HCT116 (cell line): ENCODE results near the gene RIOX2. TPM values are rescaled to one million over a fixed set of nuclear protein-coding genes. Genes with fewer than 3 reads are reported as not detected.

Experiments
- ATAC-seq: fragments of 200-7000 bp; cut with Tn5 transposase; 2 replicates; pipeline ENCODE4 v1.9.1; 2020; ENCODE audit warnings: mild to moderate bottlenecking, moderate library complexity
- BruUV-seq: library from RNA; stranded (reverse); fragments of 400-500 nt; replicated peaks from 2 replicates; lab custom pipeline; 2021; lab: Mats Ljungman, UMichigan
- CTCF ChIA-PET: fragments of 300-600 bp; sonication (Branson Sonifier 250); formaldehyde crosslinking; loops from one replicate; lab custom pipeline; 2021; ENCODE audit warnings: antibody characterized with exemption; lab: Charles Lee
- POLR2A ChIA-PET: fragments of 300-600, 350-600 bp; sonication (Branson Sonifier 250); formaldehyde crosslinking; loops from one replicate; lab custom pipeline; 2021; ENCODE audit warnings: antibody characterized with exemption; lab: Charles Lee
- RAD21 ChIA-PET, 2 experiments: fragments of 300-600 bp; sonication (Branson Sonifier 250); formaldehyde crosslinking; loops; one replicate each; lab custom pipeline; 2023; ENCODE audit warnings: low total read pairs in 2 of 2; ENCODE audit not compliant: uncharacterized antibody in 2 of 2, unreplicated experiment in 2 of 2, low non-redundant PET in 1 of 2; lab: Charles Lee
- DNase-seq: peaks from one replicate; pipeline ENCODE4 v3.0.0-alpha.2; 2010; ENCODE audit warnings: low read depth, low spot score
- H2AFZ ChIP-seq: fragments of 200-600 bp; shearing (Covaris generic), sonication (generic); 2 replicates; pipeline ENCODE4 v1.6.1; 2017; ENCODE audit warnings: low read depth, mixed run types, mixed read lengths, antibody characterized with exemption, low read length; ENCODE audit not compliant: poor library complexity, severe bottlenecking
- H3K27ac ChIP-seq: 2 replicates; pipeline ENCODE4 v1.5.1; 2012; ENCODE audit warnings: low read depth, low read length
- H3K27me3 ChIP-seq: fragments of 200-600 bp; sonication (generic); 2 replicates; pipeline ENCODE4 v1.6.1; 2016; ENCODE audit warnings: mixed run types, low read length, mixed read lengths; ENCODE audit not compliant: insufficient read depth
- H3K36me3 ChIP-seq, 2 experiments: fragments of 200-500 bp in 1 of 2; fragments of 200-600 bp in 1 of 2; sonication (Bioruptor generic) in 1 of 2; sonication (generic) in 1 of 2; 2 replicates each; pipeline versions ENCODE4 v1.5.1 to v1.6.1; 2014 to 2016; ENCODE audit warnings: low read length in 2 of 2, inconsistent platforms in 1 of 2, mixed read lengths in 1 of 2, mixed run types in 1 of 2; ENCODE audit not compliant: insufficient read depth in 2 of 2, control insufficient read depth in 1 of 2
- H3K4me1 ChIP-seq, 2 experiments: fragments of 200-600 bp in 1 of 2; sonication (generic) in 1 of 2; 2 replicates each; pipeline versions ENCODE4 v1.5.1 to v1.6.1; 2012 to 2017; ENCODE audit warnings: low read length in 2 of 2, inconsistent platforms in 1 of 2, mild to moderate bottlenecking in 1 of 2, mixed read lengths in 1 of 2, mixed run types in 1 of 2, moderate library complexity in 1 of 2; ENCODE audit not compliant: insufficient read depth in 2 of 2, control insufficient read depth in 1 of 2
- H3K4me2 ChIP-seq: fragments of 200-600 bp; sonication (generic); 2 replicates; pipeline ENCODE4 v1.6.1; 2017; ENCODE audit warnings: mixed run types, low read length, mixed read lengths
- H3K4me3 ChIP-seq, 2 experiments: fragments of 200-600 bp in 1 of 2; sonication (generic) in 1 of 2; replicated peaks in 1 of 2; 2 replicates each; pipeline ENCODE4 v1.5.1; 2011 to 2016; ENCODE audit warnings: low read length in 2 of 2, control low read depth in 1 of 2, low read depth in 1 of 2, mild to moderate bottlenecking in 1 of 2, mixed read lengths in 1 of 2, mixed run types in 1 of 2
- H3K79me2 ChIP-seq: fragments of 200-600 bp; sonication (generic); 2 replicates; pipeline ENCODE4 v1.6.1; 2017; ENCODE audit warnings: mild to moderate bottlenecking, mixed run types, low read length, moderate library complexity, mixed read lengths; ENCODE audit not compliant: insufficient read depth
- H3K9ac ChIP-seq: fragments of 200-600 bp; sonication (generic); 2 replicates; pipeline ENCODE4 v1.6.1; 2016; ENCODE audit warnings: low read length, mixed read lengths
- H3K9me2 ChIP-seq: fragments of 200-600 bp; sonication (generic), shearing (Covaris generic); 2 replicates; pipeline ENCODE4 v1.6.1; 2017; ENCODE audit warnings: mixed run types, mild to moderate bottlenecking, moderate library complexity; ENCODE audit not compliant: insufficient read depth
- H3K9me3 ChIP-seq, 2 experiments: fragments of 200-500 bp in 1 of 2; fragments of 200-600 bp in 1 of 2; sonication (Bioruptor generic) in 1 of 2; sonication (generic) in 1 of 2; 2 replicates each; pipeline ENCODE4 v1.6.1; 2014 to 2017; ENCODE audit warnings: low read length in 2 of 2, mixed read lengths in 2 of 2, inconsistent platforms in 1 of 2, low read depth in 1 of 2, mild to moderate bottlenecking in 1 of 2, mixed run types in 1 of 2, moderate library complexity in 1 of 2; ENCODE audit not compliant: control insufficient read depth in 1 of 2, insufficient read depth in 1 of 2
- H4K20me1 ChIP-seq: fragments of 200-600 bp; sonication (generic), shearing (Covaris generic); 2 replicates; pipeline ENCODE4 v1.6.1; 2017; ENCODE audit warnings: mixed run types, mild to moderate bottlenecking, moderate library complexity; ENCODE audit not compliant: insufficient read depth
- CBX3 ChIP-seq: IDR thresholded peaks from 2 replicates; pipeline ENCODE4 v1.6.1; 2012; ENCODE audit warnings: low read depth
- CEBPB ChIP-seq: IDR thresholded peaks from 2 replicates; pipeline ENCODE4 v1.6.1; 2012; ENCODE audit warnings: low read depth
- EGR1 ChIP-seq: IDR thresholded peaks from 2 replicates; pipeline ENCODE4 v1.6.1; 2012; ENCODE audit warnings: low read depth
- ELF1 ChIP-seq: IDR thresholded peaks from 2 replicates; pipeline ENCODE4 v1.6.1; 2012; ENCODE audit warnings: low read depth, borderline replicate concordance
- EZH2 ChIP-seq: fragments of 200-600 bp; sonication (generic); IDR thresholded peaks from 2 replicates; pipeline ENCODE4 v1.6.1; 2017; ENCODE audit warnings: antibody characterized with exemption, mixed run types
- EZH2phosphoT487 ChIP-seq: fragments of 200-600 bp; IDR thresholded peaks from 2 replicates; pipeline ENCODE4 v1.6.1; 2018; ENCODE audit warnings: antibody characterized with exemption, borderline replicate concordance
- POLR2A ChIP-seq: IDR thresholded peaks from 2 replicates; pipeline ENCODE4 v1.7.0; 2011; ENCODE audit warnings: borderline replicate concordance; ENCODE audit not compliant: insufficient read depth, insufficient read length; ENCODE audit errors: extremely low read depth
- RAD21 ChIP-seq: IDR thresholded peaks from 2 replicates; pipeline ENCODE4 v1.6.1; 2012; ENCODE audit warnings: low read depth, mild to moderate bottlenecking
- SRF ChIP-seq: IDR thresholded peaks from 2 replicates; pipeline ENCODE4 v1.6.1; 2012; ENCODE audit warnings: low read depth
- YY1 ChIP-seq: IDR thresholded peaks from 2 replicates; pipeline ENCODE4 v1.6.1; 2011; ENCODE audit warnings: low read length, low read depth, moderate library complexity, mild to moderate bottlenecking; ENCODE audit not compliant: insufficient replicate concordance; ENCODE audit errors: extremely low read depth
- ZFX ChIP-seq: fragments of 450-650 bp; IDR thresholded peaks from 2 replicates; pipeline ENCODE4 v1.6.1; 2017
- intact Hi-C: fragments of 100-400 bp; cut with micrococcal nuclease; formaldehyde crosslinking; loops from 2 replicates; pipeline ENCODE4 v1.10.0; 2022
- total RNA-seq: library from RNA; stranded (reverse); gene quantifications from one replicate; pipeline ENCODE4 v1.2.1, GENCODE V29; 2021; ENCODE audit not compliant: unreplicated experiment
- TF ChIP-seq, protein P1 (sequence below), 3 experiments: fragments of 200-600 bp in 1 of 3; sonication (generic) in 1 of 3; IDR thresholded peaks in 2 of 3; conservative IDR thresholded peaks in 1 of 3; 2 replicates each; pipeline ENCODE4 v1.5.1; 2012 to 2017; ENCODE audit warnings: low read depth in 2 of 3, low read length in 2 of 3, antibody characterized with exemption in 1 of 3, borderline replicate concordance in 1 of 3, control low read depth in 1 of 3, mild to moderate bottlenecking in 1 of 3, mixed read lengths in 1 of 3, mixed run types in 1 of 3, moderate library complexity in 1 of 3; ENCODE audit not compliant: insufficient read depth in 1 of 3
- TF ChIP-seq, protein P2 (sequence below): IDR thresholded peaks from 2 replicates; pipeline ENCODE4 v1.6.1; 2012; ENCODE audit warnings: low read depth
- TF ChIP-seq, protein P3 (sequence below): IDR thresholded peaks from 2 replicates; pipeline ENCODE4 v1.6.1; 2012

Gene RIOX2
- total RNA-seq, 1 experiment from 2014 or later, result 39.1 TPM

DNA sequence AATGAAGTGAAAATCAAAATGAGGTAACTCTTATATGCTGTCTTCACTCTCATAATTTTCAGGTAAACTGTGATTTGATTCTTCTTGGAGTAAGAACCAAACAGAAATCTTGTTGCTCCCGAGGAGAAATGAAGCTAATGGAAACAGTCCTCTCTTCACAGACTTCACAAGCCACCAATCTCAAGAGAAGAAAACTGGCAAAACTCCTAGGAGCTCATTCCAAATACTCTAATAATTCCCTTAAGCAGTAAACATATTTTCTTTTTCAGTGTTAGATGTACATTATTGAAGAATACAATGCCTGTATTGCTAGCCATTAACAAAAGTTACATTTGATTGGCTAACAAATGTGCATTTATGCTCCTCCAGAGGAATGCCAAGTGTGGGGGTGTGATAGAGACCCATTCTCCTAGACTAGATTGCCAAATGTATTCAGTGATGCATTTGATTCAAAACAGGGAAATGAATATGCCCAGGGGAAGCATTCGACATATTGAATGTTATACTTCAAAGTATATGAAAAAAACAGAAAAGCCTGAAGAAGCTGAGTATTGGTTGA is 11.8 kb upstream of the RIOX2 start:
- no peak overlapping the region for H3K27ac ChIP-seq
- H3K9me3 ChIP-seq, result no peaks in the 10 kb centered on the region
- TF ChIP-seq RAD21 (no peak), ELF1 (no peak), CEBPB (no peak), ZFX (no peak), EGR1 (no peak), YY1 (no peak), CBX3 (no peak), EZH2 (no peak), SRF (no peak), POLR2A (no peak), EZH2phosphoT487 (no peak)
- TF ChIP-seq, protein P1, sequence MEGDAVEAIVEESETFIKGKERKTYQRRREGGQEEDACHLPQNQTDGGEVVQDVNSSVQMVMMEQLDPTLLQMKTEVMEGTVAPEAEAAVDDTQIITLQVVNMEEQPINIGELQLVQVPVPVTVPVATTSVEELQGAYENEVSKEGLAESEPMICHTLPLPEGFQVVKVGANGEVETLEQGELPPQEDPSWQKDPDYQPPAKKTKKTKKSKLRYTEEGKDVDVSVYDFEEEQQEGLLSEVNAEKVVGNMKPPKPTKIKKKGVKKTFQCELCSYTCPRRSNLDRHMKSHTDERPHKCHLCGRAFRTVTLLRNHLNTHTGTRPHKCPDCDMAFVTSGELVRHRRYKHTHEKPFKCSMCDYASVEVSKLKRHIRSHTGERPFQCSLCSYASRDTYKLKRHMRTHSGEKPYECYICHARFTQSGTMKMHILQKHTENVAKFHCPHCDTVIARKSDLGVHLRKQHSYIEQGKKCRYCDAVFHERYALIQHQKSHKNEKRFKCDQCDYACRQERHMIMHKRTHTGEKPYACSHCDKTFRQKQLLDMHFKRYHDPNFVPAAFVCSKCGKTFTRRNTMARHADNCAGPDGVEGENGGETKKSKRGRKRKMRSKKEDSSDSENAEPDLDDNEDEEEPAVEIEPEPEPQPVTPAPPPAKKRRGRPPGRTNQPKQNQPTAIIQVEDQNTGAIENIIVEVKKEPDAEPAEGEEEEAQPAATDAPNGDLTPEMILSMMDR (IDR thresholded peaks at IDR 0.05 in 2 of 3, conservative IDR thresholded peaks at IDR 0.05 in 1 of 3; ENCODE audit: borderline replicate concordance in 1 of 3, insufficient read depth in 1 of 3, low read depth in 2 of 3, low read length in 2 of 3), result no peak
- TF ChIP-seq, protein P2, sequence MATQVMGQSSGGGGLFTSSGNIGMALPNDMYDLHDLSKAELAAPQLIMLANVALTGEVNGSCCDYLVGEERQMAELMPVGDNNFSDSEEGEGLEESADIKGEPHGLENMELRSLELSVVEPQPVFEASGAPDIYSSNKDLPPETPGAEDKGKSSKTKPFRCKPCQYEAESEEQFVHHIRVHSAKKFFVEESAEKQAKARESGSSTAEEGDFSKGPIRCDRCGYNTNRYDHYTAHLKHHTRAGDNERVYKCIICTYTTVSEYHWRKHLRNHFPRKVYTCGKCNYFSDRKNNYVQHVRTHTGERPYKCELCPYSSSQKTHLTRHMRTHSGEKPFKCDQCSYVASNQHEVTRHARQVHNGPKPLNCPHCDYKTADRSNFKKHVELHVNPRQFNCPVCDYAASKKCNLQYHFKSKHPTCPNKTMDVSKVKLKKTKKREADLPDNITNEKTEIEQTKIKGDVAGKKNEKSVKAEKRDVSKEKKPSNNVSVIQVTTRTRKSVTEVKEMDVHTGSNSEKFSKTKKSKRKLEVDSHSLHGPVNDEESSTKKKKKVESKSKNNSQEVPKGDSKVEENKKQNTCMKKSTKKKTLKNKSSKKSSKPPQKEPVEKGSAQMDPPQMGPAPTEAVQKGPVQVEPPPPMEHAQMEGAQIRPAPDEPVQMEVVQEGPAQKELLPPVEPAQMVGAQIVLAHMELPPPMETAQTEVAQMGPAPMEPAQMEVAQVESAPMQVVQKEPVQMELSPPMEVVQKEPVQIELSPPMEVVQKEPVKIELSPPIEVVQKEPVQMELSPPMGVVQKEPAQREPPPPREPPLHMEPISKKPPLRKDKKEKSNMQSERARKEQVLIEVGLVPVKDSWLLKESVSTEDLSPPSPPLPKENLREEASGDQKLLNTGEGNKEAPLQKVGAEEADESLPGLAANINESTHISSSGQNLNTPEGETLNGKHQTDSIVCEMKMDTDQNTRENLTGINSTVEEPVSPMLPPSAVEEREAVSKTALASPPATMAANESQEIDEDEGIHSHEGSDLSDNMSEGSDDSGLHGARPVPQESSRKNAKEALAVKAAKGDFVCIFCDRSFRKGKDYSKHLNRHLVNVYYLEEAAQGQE, result no peak
- TF ChIP-seq, protein P3, sequence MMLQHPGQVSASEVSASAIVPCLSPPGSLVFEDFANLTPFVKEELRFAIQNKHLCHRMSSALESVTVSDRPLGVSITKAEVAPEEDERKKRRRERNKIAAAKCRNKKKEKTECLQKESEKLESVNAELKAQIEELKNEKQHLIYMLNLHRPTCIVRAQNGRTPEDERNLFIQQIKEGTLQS, result no peak
- ATAC-seq (no peak), DNase-seq (no peak)
- no TSS peak for BruUV-seq
- no peaks in the 10 kb centered on the region for H3K27me3 ChIP-seq
- H3K4me1 ChIP-seq, result no peaks in the 10 kb centered on the region
- intact Hi-C loops, result no loop called here
- H3K9me2 ChIP-seq, result no peaks in the 10 kb centered on the region
- no peaks in the 10 kb centered on the region for H3K36me3 ChIP-seq
- H4K20me1 ChIP-seq, result no peaks in the 10 kb centered on the region
- no peak overlapping the region for H3K9ac ChIP-seq
- ChIA-PET POLR2A (interaction anchor here (1.1 kb wide), 1 partner anchor 13 kb away, joined by 3 read pairs; no protein-coding TSS in a partner anchor), CTCF (no interaction called here), RAD21 (no interaction called here)
- H3K4me3 ChIP-seq, result no peak overlapping the region
- no peaks in the 10 kb centered on the region for H3K79me2 ChIP-seq
- H3K4me2 ChIP-seq, result no peak overlapping the region
- H2AFZ ChIP-seq, result no peak overlapping the region
